Measurements from ENCODE around the gene CYP2A7. TPM values are rescaled to one million over a fixed set of nuclear protein-coding genes. Genes with fewer than 3 reads are reported as not detected.

CYP2A7 gene
- total RNA-seq, 3 donors from 2014 or later = not detected

Other genes with a start within 250 kb of the CYP2A7 start
- gene NUMBL, start 191.6 kb downstream of the CYP2A7 start, total RNA-seq = 10 to 100 TPM; 13.8 to 17.1 (median 16.7) TPM
- gene COQ8B, start 165.3 kb downstream of the CYP2A7 start, total RNA-seq = 10 to 100 TPM; 18.7 to 21.3 (median 18.9) TPM
- 1 to 10 TPM; 6.9 to 8.2 (median 8.2) TPM for gene ITPKC, start 165.1 kb downstream of the CYP2A7 start, total RNA-seq
- 10 to 100 TPM in 1 of 3 donors, 1 to 10 TPM in 2; 7.4 to 11.4 (median 7.7) TPM for gene ACTMAP, start 131.8 kb downstream of the CYP2A7 start, total RNA-seq
- 100 to 1,000 TPM; 213 to 234 (median 219) TPM for gene SNRPA, start 131.0 kb downstream of the CYP2A7 start, total RNA-seq
- gene MIA, start 106.7 kb downstream of the CYP2A7 start, total RNA-seq = under 1 TPM in 1 of 3 donors, not detected in 2; 0.87 TPM
- 10 to 100 TPM; 26.6 to 34.9 (median 30.0) TPM for gene RAB4B, start 104.0 kb downstream of the CYP2A7 start, total RNA-seq
- 10 to 100 TPM; 86.3 to 95.4 (median 89.4) TPM for gene EGLN2, start 83.0 kb downstream of the CYP2A7 start, total RNA-seq
- under 1 TPM; 0.38 to 0.50 (median 0.38) TPM for gene CYP2A6, start 31.8 kb downstream of the CYP2A7 start, total RNA-seq
- gene CYP2B6, start 109.1 kb upstream of the CYP2A7 start, total RNA-seq = under 1 TPM in 2 of 3 donors, not detected in 1; 0.18 TPM
- gene CYP2A13, start 206.2 kb upstream of the CYP2A7 start, total RNA-seq = not detected
- not detected for gene CYP2F1, start 232.2 kb upstream of the CYP2A7 start, total RNA-seq